ENCODE measurements around the gene DPP9. TPM values are rescaled to one million over a fixed set of nuclear protein-coding genes. Genes with fewer than 3 reads are reported as not detected.
A peak's percentile ranks its signal among the peaks of the same experiment; 100 is the strongest.
"Not testable (repeated sequence)": the region's sequence is repeated elsewhere in the genome, so short reads cannot be mapped to it uniquely, and the experiment has no call there.

Gene DPP9
- total RNA-seq, 2 experiments from 2014 or later: 92.5 to 98.0 TPM

DNA sequence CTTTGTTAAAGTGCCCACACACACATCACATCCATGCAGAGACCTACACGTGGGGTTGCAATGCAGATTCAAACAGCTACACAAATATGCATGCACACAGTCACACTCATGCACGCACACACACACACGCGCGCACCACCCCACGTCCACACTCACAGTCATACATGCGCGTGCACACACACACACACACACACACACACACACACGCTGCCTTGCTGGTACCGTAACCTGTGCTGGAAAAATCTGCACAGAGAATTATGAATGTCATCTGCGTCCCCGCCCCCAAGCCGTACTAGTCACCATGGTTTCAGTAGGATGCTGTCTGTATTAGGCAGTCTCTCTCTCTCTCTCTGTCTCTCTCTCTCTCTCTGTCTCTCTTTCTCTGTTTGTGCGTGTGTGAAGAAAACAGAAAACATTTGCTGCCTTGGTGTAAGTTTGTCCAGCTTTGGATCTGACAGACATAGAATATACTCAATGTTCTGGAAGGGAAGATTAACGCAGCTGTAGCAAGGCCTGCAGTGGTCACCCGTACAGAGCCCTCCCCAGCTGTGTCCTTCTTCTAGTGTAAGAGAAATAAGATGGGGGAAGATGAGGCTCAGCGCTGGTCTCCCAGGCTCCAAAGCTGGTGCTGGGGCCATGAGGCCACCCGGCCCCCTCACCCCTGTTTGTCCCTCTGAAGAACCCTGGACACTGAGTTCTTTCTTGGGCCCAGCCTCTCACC is 26.4 kb upstream of the DPP9 start:
- no peak overlapping the region for H3K4me3 Mint-ChIP-seq
- ATAC-seq (no peak), DNase-seq (no peak)
- peaks cover 15% of the 10 kb centered on the region for H3K27me3 Mint-ChIP-seq
- no peaks in the 10 kb centered on the region for H3K36me3 Mint-ChIP-seq
- H3K4me1 Mint-ChIP-seq: no peaks in the 10 kb centered on the region
- no peaks in the 10 kb centered on the region for H3K9me3 Mint-ChIP-seq (ENCODE audit: low read depth)
- H3K27ac Mint-ChIP-seq: no peak overlapping the region
- CTCF ChIA-PET: no interaction called here

DNA sequence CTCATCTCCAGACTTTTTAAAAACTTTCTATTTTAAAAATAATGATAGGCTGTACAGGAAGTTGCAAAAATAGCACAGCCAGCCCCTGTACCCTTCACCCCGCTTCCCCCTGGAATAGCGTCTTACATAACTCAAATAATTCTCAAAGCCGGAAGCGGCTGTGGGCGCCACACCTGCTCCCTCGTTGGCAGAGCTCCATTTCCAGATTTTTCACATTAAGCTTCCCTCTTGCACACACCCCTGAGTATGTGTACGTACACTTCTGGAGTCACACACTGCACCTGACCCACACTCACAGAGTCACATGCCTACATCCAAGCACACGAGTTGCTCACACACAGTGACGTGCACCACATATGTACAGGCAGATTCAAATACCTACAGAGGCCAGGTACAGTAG is 24.9 kb upstream of the DPP9 start:
- peaks cover 15% of the 10 kb centered on the region for H3K27me3 Mint-ChIP-seq
- CTCF ChIA-PET: no interaction called here

DNA sequence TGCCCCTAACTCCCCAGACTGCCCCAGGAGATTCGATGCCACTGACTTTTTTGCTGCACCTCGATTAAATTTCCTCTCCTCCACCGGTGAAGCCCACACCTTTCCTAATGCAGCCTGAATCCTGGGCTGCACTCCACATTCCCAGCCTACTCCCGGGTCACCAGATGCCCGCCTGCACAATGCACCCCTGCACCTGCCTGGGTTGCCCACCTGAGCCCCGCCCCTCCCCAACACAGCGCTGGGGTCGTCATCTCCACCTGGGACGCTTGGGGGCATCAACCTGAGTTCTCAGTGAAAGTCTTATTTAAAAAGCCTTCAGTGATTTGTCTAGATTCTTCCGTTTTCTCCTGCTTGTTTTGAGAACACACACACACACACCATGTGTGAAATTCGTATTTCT is 24.5 kb upstream of the DPP9 start:
- CTCF ChIA-PET: no interaction called here
- DNase-seq: no peak
- no peak overlapping the region for H3K27ac Mint-ChIP-seq
- H3K4me3 Mint-ChIP-seq: no peak overlapping the region
- H3K4me1 Mint-ChIP-seq: no peaks in the 10 kb centered on the region
- no peak for ATAC-seq
- no peaks in the 10 kb centered on the region for H3K36me3 Mint-ChIP-seq
- no peaks in the 10 kb centered on the region for H3K9me3 Mint-ChIP-seq (ENCODE audit: low read depth)
- peaks cover 15% of the 10 kb centered on the region for H3K27me3 Mint-ChIP-seq

More for the DNA sequence above, 24.9 kb upstream of the DPP9 start:
- H3K9me3 Mint-ChIP-seq (ENCODE audit: low read depth): no peaks in the 10 kb centered on the region
- no peak overlapping the region for H3K27ac Mint-ChIP-seq
- no peaks in the 10 kb centered on the region for H3K36me3 Mint-ChIP-seq
- ATAC-seq: no peak
- no peaks in the 10 kb centered on the region for H3K4me1 Mint-ChIP-seq
- no peak overlapping the region for H3K4me3 Mint-ChIP-seq
- DNase-seq: no peak

DNA sequence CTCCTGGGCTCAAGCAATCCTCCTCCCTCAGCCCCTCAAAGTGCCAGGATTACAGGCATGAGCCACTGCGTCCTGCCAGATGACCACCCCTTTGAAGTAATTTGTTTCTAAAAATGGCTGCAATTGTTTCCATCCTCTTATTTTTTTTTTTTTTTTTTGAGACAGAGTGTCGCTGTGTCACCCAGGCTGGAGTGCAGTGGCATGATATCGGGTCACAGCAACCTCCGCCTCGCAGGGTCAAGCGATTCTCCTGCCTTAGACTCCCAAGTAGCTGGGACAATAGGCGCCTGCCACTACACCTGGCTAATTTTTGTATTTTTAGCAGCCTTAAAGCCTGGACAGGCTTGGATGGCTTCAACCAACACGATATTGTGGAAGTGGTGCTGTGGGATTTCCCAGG is 22.3 kb upstream of the DPP9 start:
- peaks cover 18% of the 10 kb centered on the region for H3K27me3 Mint-ChIP-seq
- CTCF ChIA-PET: interaction anchor here (0.7 to 1.9 kb wide), 3 partner anchors 13 to 59 kb away, joined by 3 to 4 read pairs (median 4); no protein-coding TSS in a partner anchor
- no peaks in the 10 kb centered on the region for H3K36me3 Mint-ChIP-seq
- ATAC-seq (no peak), DNase-seq (no peak)
- H3K4me1 Mint-ChIP-seq: no peaks in the 10 kb centered on the region
- no peak overlapping the region for H3K27ac Mint-ChIP-seq
- no peak overlapping the region for H3K4me3 Mint-ChIP-seq
- no peaks in the 10 kb centered on the region for H3K9me3 Mint-ChIP-seq (ENCODE audit: low read depth)

DNA sequence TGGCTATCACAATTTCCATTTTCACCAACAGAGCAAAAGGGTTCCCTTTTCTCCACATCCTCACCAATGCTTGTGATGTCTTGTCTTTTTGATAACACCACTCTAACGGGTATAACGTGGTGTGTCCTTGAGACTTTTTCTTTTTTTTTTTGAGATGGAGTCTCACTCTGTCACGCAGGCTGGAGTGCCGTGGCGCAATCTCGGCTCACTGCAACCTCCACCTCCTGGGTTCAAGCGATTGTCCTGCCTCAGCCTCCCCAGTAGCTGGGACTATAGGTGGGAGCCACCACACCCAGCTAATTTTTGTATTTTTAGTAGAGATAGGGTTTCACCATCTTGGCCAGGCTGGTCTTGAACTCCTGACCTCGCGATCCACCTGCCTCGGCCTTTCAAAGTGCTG is 21.5 kb upstream of the DPP9 start:
- ATAC-seq; H3K4me1 Mint-ChIP-seq; H3K4me3 Mint-ChIP-seq; H3K9me3 Mint-ChIP-seq (ENCODE audit: low read depth); H3K27ac Mint-ChIP-seq; DNase-seq; CTCF ChIA-PET; H3K36me3 Mint-ChIP-seq: not testable (repeated sequence)
- H3K27me3 Mint-ChIP-seq: peaks cover 18% of the 10 kb centered on the region

DNA sequence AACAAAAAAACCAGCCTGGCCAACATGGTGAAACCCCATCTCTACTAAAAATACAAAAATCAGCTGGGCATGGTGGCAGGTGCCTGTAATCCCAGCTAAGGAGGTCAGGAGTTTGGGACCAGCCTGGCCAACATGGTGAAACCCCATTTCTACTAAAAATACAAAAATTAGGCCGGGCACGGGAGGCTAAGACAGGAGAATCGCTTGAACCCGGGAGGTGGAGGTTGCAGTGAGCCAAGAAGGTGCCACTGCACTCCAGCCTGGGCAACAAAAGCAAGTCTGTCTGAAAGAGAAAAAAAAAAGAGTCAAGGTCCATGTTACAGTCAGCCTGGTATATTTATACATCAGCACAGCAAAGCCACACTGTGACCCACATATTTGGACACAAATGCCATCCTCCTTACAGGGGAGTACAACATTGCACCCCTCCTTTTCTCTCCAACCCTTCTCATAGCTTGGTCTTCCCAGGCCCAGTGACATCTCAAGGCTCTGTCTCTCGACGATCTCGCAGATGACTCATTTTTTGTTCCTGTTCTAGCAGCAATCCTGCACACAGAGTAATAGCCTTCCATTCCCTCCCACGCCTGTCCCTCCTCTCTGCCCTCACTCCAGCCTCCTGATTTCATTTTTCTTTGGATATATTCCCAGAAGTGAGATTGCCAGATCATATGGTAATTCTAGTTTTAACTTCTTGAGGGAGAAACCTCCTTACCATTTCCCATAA is 21.0 kb upstream of the DPP9 start:
- Mint-ChIP-seq H3K27ac (no peak overlapping the region), H3K27me3 (peaks cover 18% of the 10 kb centered on the region), H3K4me1 (no peaks in the 10 kb centered on the region), H3K36me3 (no peaks in the 10 kb centered on the region), H3K4me3 (no peak overlapping the region), H3K9me3 (ENCODE audit: low read depth) (no peaks in the 10 kb centered on the region)
- no peak for DNase-seq
- CTCF ChIA-PET: no interaction called here
- no peak for ATAC-seq

DNA sequence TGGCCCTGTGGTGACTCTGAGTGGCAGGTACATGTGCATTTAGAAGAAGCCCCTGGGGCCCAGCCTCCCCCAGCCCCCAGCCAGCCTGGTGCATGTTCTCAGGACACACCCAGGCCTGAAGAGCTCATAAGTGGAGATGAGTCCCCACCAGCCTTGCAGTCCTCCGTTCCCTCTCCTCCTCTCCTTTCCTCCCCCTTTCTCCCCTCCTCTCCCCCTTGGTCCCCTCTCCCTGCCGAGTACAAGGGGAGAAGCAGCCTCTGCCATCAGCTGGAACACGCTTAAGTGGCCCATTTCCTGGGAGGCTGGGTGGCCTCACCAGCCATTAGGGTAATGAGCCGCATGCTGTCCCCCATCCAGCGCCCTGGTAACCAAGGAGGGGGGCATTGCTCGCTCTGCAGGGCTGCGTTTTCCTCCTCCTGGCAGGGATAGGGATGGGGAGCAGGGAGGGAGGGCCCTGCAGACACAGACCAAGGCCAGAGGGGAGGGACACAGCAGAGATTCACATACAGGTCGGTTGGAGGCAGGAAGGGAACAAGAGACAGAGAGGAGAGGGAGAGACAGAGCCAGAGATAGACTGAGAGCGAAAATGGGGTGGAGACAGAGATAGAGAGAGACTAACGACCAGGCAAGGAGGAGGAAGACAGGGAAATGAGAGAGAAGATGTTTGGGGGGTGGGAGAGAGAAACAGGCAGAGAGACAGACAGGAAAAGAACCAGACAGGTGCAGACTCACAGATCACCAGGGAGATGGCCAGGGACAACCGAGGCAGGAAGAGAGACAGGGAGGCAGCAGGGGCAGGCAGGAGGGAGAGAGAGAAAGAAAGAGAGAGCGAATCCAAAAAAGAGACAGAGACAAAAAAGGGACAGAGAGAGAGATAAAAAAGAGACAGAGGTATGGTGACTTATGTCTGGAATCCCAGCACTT is 19.3 kb upstream of the DPP9 start:
- peaks cover 13% of the 10 kb centered on the region for H3K27me3 Mint-ChIP-seq
- H3K27ac Mint-ChIP-seq: no peak overlapping the region
- H3K4me3 Mint-ChIP-seq: no peak overlapping the region
- no peaks in the 10 kb centered on the region for H3K9me3 Mint-ChIP-seq (ENCODE audit: low read depth)
- H3K4me1 Mint-ChIP-seq: no peaks in the 10 kb centered on the region
- DNase-seq: no peak
- no peak for ATAC-seq
- no peaks in the 10 kb centered on the region for H3K36me3 Mint-ChIP-seq
- CTCF ChIA-PET: no interaction called here

DNA sequence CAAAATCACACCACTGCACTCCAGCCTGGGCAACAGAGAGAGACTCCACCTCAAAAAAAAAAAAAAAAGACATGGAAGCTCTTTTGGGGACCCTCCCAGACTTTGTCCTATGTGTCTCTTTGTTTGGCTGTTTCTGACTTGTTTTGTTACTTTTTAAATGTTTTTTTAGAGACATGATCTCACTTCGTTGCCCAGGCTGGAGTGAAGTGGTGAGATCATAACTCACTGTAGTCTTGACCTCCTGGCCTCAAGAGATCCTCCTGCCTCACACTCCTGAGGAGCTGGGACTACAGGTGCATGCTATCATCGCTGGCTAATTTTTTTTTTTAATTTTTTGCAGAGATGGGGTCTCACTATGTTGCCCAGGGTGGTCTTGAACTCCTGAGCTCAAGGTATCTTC is 16.4 kb upstream of the DPP9 start:
- Mint-ChIP-seq H3K4me1 (no peaks in the 10 kb centered on the region), H3K36me3 (no peaks in the 10 kb centered on the region), H3K27ac (no peak overlapping the region), H3K9me3 (ENCODE audit: low read depth) (no peaks in the 10 kb centered on the region), H3K27me3 (peaks cover 6% of the 10 kb centered on the region), H3K4me3 (no peak overlapping the region)
- CTCF ChIA-PET: interaction anchor here (0.7 to 1.5 kb wide), 5 partner anchors 10 to 69 kb away, joined by 3 to 14 read pairs (median 3); partner anchors contain the start of gene FEM1A
- ATAC-seq (no peak), DNase-seq (no peak)

DNA sequence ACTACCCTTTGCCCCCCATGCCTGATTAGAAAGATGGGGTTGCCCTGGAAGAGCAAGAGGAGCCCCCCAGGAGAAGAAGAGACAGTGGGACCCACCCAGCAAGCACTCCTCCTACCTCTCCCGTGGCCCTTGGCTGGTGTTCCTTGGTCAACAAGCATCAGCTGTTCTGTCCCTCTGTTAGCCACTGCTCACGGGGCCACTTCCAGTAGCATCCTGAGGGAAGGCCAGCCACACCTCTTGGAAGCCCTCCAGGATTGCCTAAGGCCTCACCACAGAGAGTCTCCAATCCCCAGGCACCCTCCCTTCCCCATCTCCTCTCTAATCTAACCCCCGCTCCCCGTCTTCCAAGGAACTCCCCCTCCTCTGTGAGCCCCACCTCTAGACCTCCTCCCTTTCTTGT is 15.1 kb upstream of the DPP9 start:
- CTCF ChIA-PET: no interaction called here
- no peak overlapping the region for H3K27ac Mint-ChIP-seq
- ATAC-seq: no peak

DNA sequence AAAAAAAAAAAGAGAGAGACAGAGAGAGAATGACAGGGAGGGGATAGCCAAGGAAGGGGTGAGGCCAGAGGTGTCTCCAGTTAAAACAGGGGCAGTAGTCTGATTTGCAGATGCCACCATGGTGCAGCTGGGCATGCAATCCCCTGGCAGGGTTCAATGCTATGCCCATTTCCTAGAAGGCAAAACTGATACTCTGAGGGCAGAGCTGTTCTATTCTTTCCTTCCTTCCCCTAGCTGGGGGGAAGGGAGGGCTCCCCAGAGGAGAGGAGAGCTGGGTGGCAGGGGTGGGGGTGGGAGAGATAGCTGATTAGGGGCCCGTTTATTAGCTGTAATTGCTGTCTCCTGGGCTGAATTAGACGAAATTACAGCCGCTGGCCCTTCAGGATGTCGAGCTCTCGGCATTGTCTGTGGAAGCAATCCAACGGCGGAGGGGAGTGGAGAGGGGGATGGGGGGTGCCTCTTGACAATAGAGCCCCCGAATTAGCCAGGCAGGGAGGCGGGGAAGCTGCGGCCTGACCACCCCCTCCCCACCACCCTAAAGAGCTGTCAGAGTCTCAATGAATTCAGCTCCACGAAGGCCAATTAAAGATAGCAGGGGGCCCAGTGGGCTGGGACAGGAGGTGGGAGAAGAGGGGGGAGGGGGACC is 14.4 kb upstream of the DPP9 start:
- H3K9me3 Mint-ChIP-seq (ENCODE audit: low read depth): no peaks in the 10 kb centered on the region
- peaks cover 6% of the 10 kb centered on the region for H3K27me3 Mint-ChIP-seq

More for the DNA sequence above, 15.1 kb upstream of the DPP9 start:
- Mint-ChIP-seq H3K27me3 (peaks cover 6% of the 10 kb centered on the region), H3K4me1 (peaks cover 1% of the 10 kb centered on the region), H3K4me3 (no peak overlapping the region), H3K9me3 (ENCODE audit: low read depth) (no peaks in the 10 kb centered on the region), H3K36me3 (no peaks in the 10 kb centered on the region)
- no peak for DNase-seq

DNA sequence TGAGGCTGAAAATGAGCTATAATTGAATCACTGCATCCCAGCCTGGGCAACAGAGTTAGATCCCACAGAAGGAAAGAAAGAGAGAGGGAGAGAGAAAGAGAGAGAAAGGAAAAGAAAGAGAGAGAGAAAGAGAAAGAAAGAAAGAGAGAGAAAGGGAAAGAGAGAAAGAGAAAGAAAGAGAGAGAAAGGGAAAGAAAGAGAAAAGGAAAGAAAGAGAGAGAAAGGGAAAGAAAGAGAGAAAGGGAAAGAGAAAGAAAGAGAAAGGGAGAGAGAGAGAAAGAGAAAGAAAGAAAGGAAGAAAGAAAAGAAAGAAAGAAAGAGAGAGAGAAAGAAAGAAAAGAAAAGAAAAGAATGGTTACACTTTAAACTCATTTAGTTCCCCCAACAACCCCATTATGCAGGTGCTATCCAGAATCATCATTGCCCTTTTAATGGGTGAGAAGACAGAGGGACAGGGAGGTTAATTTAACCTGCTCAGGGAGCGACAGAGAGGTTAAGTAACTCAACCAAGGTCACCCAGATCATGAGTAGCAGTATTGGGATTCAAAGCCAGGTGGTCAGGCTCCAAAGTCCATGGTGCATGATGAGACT is 10.2 kb upstream of the DPP9 start:
- Mint-ChIP-seq H3K4me1 (peaks cover 11% of the 10 kb centered on the region), H3K27ac (no peak overlapping the region), H3K9me3 (ENCODE audit: low read depth) (no peaks in the 10 kb centered on the region), H3K27me3 (peaks cover 2% of the 10 kb centered on the region), H3K36me3 (no peaks in the 10 kb centered on the region), H3K4me3 (no peak overlapping the region)
- ATAC-seq (no peak), DNase-seq (no peak)
- CTCF ChIA-PET: interaction anchor here (0.7 to 9.8 kb wide), 9 partner anchors 9 to 178 kb away, joined by 3 to 126 read pairs (median 5); partner anchors contain the start of gene FEM1A

More for the DNA sequence above, 14.4 kb upstream of the DPP9 start:
- Mint-ChIP-seq H3K4me3 (no peak overlapping the region), H3K27ac (no peak overlapping the region), H3K36me3 (no peaks in the 10 kb centered on the region), H3K4me1 (peaks cover 6% of the 10 kb centered on the region)
- ATAC-seq: no peak
- no peak for DNase-seq
- CTCF ChIA-PET: interaction anchor here (1.0 to 9.8 kb wide), 2 partner anchors 51 to 115 kb away, joined by 4 to 126 read pairs; partner anchors contain the start of gene FEM1A

DNA sequence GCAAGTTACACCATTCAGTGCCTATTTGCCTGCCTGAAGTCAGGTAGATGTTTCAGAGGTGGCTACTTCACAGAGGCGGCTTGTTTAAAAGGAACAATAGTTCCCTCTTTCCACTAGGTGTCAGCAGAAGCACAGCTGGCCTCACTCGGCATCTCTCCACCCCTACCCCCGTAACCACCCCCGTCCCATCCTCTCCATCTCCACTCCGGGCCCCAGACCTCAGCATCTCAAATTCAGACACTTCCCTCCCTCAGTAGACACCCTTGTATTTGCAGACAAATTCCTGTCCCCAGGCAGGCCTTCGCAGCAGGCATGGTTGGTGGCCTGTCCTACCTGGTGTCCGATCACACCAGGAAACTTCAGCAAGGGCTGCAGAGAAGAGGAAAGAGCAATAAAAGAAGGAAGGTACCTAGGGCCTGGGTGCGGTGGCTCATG is 9.1 kb upstream of the DPP9 start:
- ATAC-seq (peak; percentile 88), DNase-seq (peak; percentile 74)
- no peaks in the 10 kb centered on the region for H3K9me3 Mint-ChIP-seq (ENCODE audit: low read depth)
- CTCF ChIA-PET: interaction anchor here (1.0 to 9.8 kb wide), 11 partner anchors 8 to 179 kb away, joined by 3 to 126 read pairs (median 5); partner anchors contain the start of gene FEM1A
- H3K4me1 Mint-ChIP-seq: peaks cover 11% of the 10 kb centered on the region
- H3K27ac Mint-ChIP-seq: no peak overlapping the region
- no peaks in the 10 kb centered on the region for H3K36me3 Mint-ChIP-seq
- no peaks in the 10 kb centered on the region for H3K27me3 Mint-ChIP-seq
- peak overlapping the region; percentile 31 for H3K4me3 Mint-ChIP-seq

Data from activated CD8-positive, alpha-beta memory T cell treated with anti-CD3 and anti-CD28 coated beads, Interleukin-2, amount 10 ng/mL, durations not matched to agents 7 days and 5 days (primary cell).